ENCODE data around the gene IL2RA. TPM values are rescaled to one million over a fixed set of nuclear protein-coding genes. Genes with fewer than 3 reads are reported as not detected.

IL2RA gene
- total RNA-seq, 1 experiment from 2014 or later, result not detected

- Histone ChIP-seq H3K9me3 (ENCODE audit: low read depth, low read length, poor library complexity, severe bottlenecking) (peaks cover under 1% of the 10 kb centered on the region), H3K36me3 (ENCODE audit: insufficient read depth, low read length, poor library complexity, severe bottlenecking) (no peaks in the 10 kb centered on the region), H3K27me3 (replicated peaks; ENCODE audit: insufficient read depth, low read depth, low read length, poor library complexity) (peaks cover 34% of the 10 kb centered on the region), H3K4me1 (ENCODE audit: insufficient read depth, low read length, poor library complexity, severe bottlenecking) (no peaks in the 10 kb centered on the region), H3K27ac (ENCODE audit: low read depth, low read length, poor library complexity, severe bottlenecking) (no peak overlapping the region), H3K4me3 (ENCODE audit: low read depth, low read length, poor library complexity, severe bottlenecking) (no peak overlapping the region)
- CTCF ChIA-PET, result no interaction called here
- DNase-seq (ENCODE audit: low spot score), result no peak
- POLR2A ChIA-PET (ENCODE audit: low non-redundant PET), result no interaction called here
- no TSS peak for BruUV-seq (replicated peaks)
- TF ChIP-seq CTCF (conservative IDR thresholded peaks at IDR 0.05; ENCODE audit: low read depth, low read length) (no peak), EZH2 (IDR thresholded peaks at IDR 0.05; ENCODE audit: borderline replicate concordance, low read depth, low read length, poor library complexity, severe bottlenecking) (no peak)
- intact Hi-C loops (cut with micrococcal nuclease; ENCODE audit: unreplicated experiment), result no loop called here
These were observed 26.1 kb downstream of the IL2RA start for GRCh38 chr10:6035931-6036575.

GRCh38 chr10:6035101-6035834, 26.9 kb downstream of the IL2RA start:
- peaks cover 29% of the 10 kb centered on the region for H3K27me3 ChIP-seq (replicated peaks; ENCODE audit: insufficient read depth, low read depth, low read length, poor library complexity)
- H3K27ac ChIP-seq (ENCODE audit: low read depth, low read length, poor library complexity, severe bottlenecking), result no peak overlapping the region
- intact Hi-C loops (cut with micrococcal nuclease; ENCODE audit: unreplicated experiment), result no loop called here
- H3K9me3 ChIP-seq (ENCODE audit: low read depth, low read length, poor library complexity, severe bottlenecking), result peaks cover 9% of the 10 kb centered on the region
- no peaks in the 10 kb centered on the region for H3K36me3 ChIP-seq (ENCODE audit: insufficient read depth, low read length, poor library complexity, severe bottlenecking)
- no peaks in the 10 kb centered on the region for H3K4me1 ChIP-seq (ENCODE audit: insufficient read depth, low read length, poor library complexity, severe bottlenecking)
- CTCF ChIA-PET, result no interaction called here
- POLR2A ChIA-PET (ENCODE audit: low non-redundant PET), result no interaction called here
- no peak overlapping the region for H3K4me3 ChIP-seq (ENCODE audit: low read depth, low read length, poor library complexity, severe bottlenecking)
- BruUV-seq (replicated peaks), result no TSS peak
- TF ChIP-seq CTCF (conservative IDR thresholded peaks at IDR 0.05; ENCODE audit: low read depth, low read length) (no peak), EZH2 (IDR thresholded peaks at IDR 0.05; ENCODE audit: borderline replicate concordance, low read depth, low read length, poor library complexity, severe bottlenecking) (no peak)
- no peak for DNase-seq (ENCODE audit: low spot score)

GRCh38 chr10:6034371-6034770, 27.8 kb downstream of the IL2RA start:
- H3K27ac ChIP-seq (ENCODE audit: low read depth, low read length, poor library complexity, severe bottlenecking), result no peak overlapping the region
- no peaks in the 10 kb centered on the region for H3K36me3 ChIP-seq (ENCODE audit: insufficient read depth, low read length, poor library complexity, severe bottlenecking)
- H3K4me1 ChIP-seq (ENCODE audit: insufficient read depth, low read length, poor library complexity, severe bottlenecking), result no peaks in the 10 kb centered on the region
- CTCF ChIA-PET, result no interaction called here
- BruUV-seq (replicated peaks), result no TSS peak
- TF ChIP-seq EZH2 (IDR thresholded peaks at IDR 0.05; ENCODE audit: borderline replicate concordance, low read depth, low read length, poor library complexity, severe bottlenecking) (no peak), CTCF (conservative IDR thresholded peaks at IDR 0.05; ENCODE audit: low read depth, low read length) (no peak)
- DNase-seq (ENCODE audit: low spot score), result no peak
- intact Hi-C loops (cut with micrococcal nuclease; ENCODE audit: unreplicated experiment), result no loop called here
- peaks cover 14% of the 10 kb centered on the region for H3K9me3 ChIP-seq (ENCODE audit: low read depth, low read length, poor library complexity, severe bottlenecking)
- POLR2A ChIA-PET (ENCODE audit: low non-redundant PET), result no interaction called here
- H3K4me3 ChIP-seq (ENCODE audit: low read depth, low read length, poor library complexity, severe bottlenecking), result no peak overlapping the region
- peaks cover 24% of the 10 kb centered on the region for H3K27me3 ChIP-seq (replicated peaks; ENCODE audit: insufficient read depth, low read depth, low read length, poor library complexity)

All from A673 (cell line).